Right lobe of liver (tissue), 4 donors: ENCODE measurements around the gene FAM222B.

Experiments
- POLR2A ChIP-seq: fragments of 450-650 bp; IDR thresholded peaks from one replicate; pipeline ENCODE4 v1.6.1; 2017; ENCODE audit warnings: antibody characterized with exemption, mild to moderate bottlenecking
- TF ChIP-seq, protein P1 (sequence below), 4 donors: fragments of 200-600 bp in 3 of 4; fragments of 450-650 bp in 1 of 4; IDR thresholded peaks; one replicate each; pipeline versions ENCODE4 v1.5.1 to v1.8.0; 2016 to 2022; ENCODE audit warnings: antibody characterized with exemption in 4 of 4, mild to moderate bottlenecking in 2 of 4
- donor health status: DM: no; HTN: no; CAD: no.
- donor health status: DM: no; HTN: no; CAD: no.
- donor health status: DM: no; HTN: yes; CAD: no.

DNA sequence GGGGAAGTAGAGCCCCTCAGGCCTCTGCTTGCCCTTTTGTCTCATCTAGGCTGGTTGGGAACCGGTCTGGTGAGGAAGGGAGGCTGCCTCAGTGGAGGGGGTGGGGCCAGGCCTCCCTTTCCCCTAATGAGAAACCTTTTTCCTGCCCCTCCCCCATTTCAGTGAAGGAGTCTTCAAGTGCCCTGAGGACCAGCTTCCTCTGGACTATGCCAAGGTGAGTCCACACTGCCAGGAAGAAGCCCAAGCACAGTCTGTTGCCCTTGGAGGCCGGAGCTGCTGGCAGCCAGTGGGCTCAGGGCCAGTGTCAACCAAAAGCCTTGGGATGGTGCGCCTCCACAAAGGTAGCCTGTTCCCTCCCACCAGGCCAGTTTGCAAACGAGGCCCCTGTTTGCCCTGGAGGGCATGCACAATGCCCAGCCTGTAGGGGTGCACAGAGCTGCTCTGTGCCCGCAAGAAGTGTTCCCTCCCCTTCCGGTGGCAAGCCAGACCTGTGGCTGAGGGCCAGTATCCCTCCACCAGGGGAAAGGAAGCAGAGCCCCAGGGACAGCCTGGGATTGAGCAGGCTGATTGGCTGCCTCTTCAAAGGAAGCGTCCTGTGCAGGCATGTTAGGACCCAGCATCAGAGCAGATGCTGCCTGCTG is 95.4 kb downstream of the FAM222B start:
- TF ChIP-seq, protein P1, sequence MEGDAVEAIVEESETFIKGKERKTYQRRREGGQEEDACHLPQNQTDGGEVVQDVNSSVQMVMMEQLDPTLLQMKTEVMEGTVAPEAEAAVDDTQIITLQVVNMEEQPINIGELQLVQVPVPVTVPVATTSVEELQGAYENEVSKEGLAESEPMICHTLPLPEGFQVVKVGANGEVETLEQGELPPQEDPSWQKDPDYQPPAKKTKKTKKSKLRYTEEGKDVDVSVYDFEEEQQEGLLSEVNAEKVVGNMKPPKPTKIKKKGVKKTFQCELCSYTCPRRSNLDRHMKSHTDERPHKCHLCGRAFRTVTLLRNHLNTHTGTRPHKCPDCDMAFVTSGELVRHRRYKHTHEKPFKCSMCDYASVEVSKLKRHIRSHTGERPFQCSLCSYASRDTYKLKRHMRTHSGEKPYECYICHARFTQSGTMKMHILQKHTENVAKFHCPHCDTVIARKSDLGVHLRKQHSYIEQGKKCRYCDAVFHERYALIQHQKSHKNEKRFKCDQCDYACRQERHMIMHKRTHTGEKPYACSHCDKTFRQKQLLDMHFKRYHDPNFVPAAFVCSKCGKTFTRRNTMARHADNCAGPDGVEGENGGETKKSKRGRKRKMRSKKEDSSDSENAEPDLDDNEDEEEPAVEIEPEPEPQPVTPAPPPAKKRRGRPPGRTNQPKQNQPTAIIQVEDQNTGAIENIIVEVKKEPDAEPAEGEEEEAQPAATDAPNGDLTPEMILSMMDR (IDR thresholded peaks at IDR 0.05) = no peak
- TF ChIP-seq POLR2A = no peak
